Activated B cell treated with CpG ODN at 0.5 μM for 24 hours (primary cell): ENCODE measurements around the gene E2F3. TPM values are rescaled to one million over a fixed set of nuclear protein-coding genes. Genes with fewer than 3 reads are reported as not detected.

ENCODE experiments used
- ATAC-seq: fragments of 200-7000 bp; cut with Tn5 transposase; one replicate; pipeline ENCODE4 v1.10.0; 2021; ENCODE audit warnings: low read depth, mild to moderate bottlenecking, moderate library complexity
- CTCF ChIA-PET: fragments of 350-600 bp; sonication (Branson Sonifier 250); formaldehyde crosslinking; loops from one replicate; lab custom pipeline; 2021; ENCODE audit warnings: antibody characterized with exemption; lab: Charles Lee
- POLR2A ChIA-PET: fragments of 350-600 bp; sonication (Branson Sonifier 250); formaldehyde crosslinking; loops from one replicate; lab custom pipeline; 2021; ENCODE audit warnings: antibody characterized with exemption; lab: Charles Lee
- DNase-seq: peaks from one replicate; pipeline ENCODE4 v3.0.0; 2022
- H3K27ac Mint-ChIP-seq: one replicate; pipeline ENCODE4 v1.8.0; 2020; ENCODE audit warnings: mixed read lengths
- H3K27me3 Mint-ChIP-seq: one replicate; pipeline ENCODE4 v1.8.0; 2021; ENCODE audit warnings: mixed read lengths
- H3K36me3 Mint-ChIP-seq: one replicate; pipeline ENCODE4 v1.8.0; 2021; ENCODE audit warnings: low read depth, mixed read lengths
- H3K4me1 Mint-ChIP-seq: one replicate; pipeline ENCODE4 v1.8.0; 2021; ENCODE audit warnings: mixed read lengths
- H3K4me3 Mint-ChIP-seq: one replicate; pipeline ENCODE4 v1.8.0; 2020; ENCODE audit warnings: mild to moderate bottlenecking, mixed read lengths
- H3K9me3 Mint-ChIP-seq: one replicate; pipeline ENCODE4 v1.8.0; 2020; ENCODE audit warnings: mixed read lengths
- CTCF ChIP-seq: fragments of 200-600 bp; IDR thresholded peaks from one replicate; pipeline ENCODE4 v1.8.0; 2022; ENCODE audit warnings: antibody characterized with exemption, mild to moderate bottlenecking
- intact Hi-C: fragments of 100-400 bp; cut with micrococcal nuclease; formaldehyde crosslinking; loops from one replicate; pipeline ENCODE4 v1.15.1; 2024
- total RNA-seq: library from RNA; stranded (reverse); gene quantifications from 2 replicates; pipeline ENCODE4 v1.2.3, GENCODE V29; 2022

E2F3 gene
- total RNA-seq, 1 donor from 2014 or later: 15.6 TPM

DNA sequence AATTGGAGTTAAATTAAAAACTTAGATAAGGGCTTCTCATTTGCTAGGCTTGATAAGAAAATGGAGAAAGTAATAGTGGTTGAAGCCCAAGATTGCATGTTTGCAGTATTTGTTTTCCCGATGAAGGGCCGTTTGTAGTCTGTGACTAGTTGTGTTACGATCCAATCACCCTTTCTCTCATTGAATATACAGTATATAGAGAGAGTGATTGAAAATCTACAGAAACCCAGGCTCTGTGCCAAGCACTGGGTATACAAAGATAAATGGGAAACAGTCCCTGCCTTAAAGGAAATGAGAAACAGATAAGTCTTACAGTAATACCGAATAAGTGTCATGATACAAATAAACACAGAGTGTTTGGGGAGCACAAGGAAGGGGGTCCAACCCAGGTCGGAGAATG, 77.4 kb downstream of the E2F3 start:
- H3K27me3 Mint-ChIP-seq: no peaks in the 10 kb centered on the region
- CTCF ChIA-PET: no interaction called here
- no peak overlapping the region for H3K4me3 Mint-ChIP-seq
- H3K27ac Mint-ChIP-seq: no peak overlapping the region
- DNase-seq (no peak), ATAC-seq (no peak)
- POLR2A ChIA-PET: no interaction called here
- no peak for TF ChIP-seq CTCF
- intact Hi-C loops: no loop called here
- peaks cover 43% of the 10 kb centered on the region for H3K36me3 Mint-ChIP-seq
- no peaks in the 10 kb centered on the region for H3K9me3 Mint-ChIP-seq
- no peaks in the 10 kb centered on the region for H3K4me1 Mint-ChIP-seq

DNA sequence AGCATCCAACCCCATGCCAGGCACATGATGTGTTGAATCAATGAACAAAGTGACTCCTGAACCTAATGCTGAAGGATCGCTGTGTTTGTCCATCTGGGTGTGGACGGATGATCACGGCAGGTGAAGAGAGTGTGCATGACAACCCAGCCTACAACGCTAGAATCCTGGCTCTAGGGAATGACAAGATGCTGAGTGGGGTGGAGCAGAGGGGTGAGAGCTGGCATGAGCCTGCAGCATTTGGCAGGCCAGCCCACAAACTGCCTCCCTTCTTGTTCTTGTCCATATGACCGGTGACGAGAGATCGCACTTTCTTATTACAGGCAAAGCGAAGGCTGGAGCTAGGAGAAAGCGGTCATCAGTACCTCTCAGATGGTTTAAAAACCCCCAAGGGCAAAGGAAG, 77.8 kb downstream of the E2F3 start:
- Mint-ChIP-seq H3K27ac (no peak overlapping the region), H3K36me3 (peaks cover 47% of the 10 kb centered on the region), H3K4me3 (no peak overlapping the region), H3K9me3 (no peaks in the 10 kb centered on the region), H3K4me1 (no peaks in the 10 kb centered on the region), H3K27me3 (no peaks in the 10 kb centered on the region)
- ChIA-PET CTCF (no interaction called here), POLR2A (no interaction called here)
- TF ChIP-seq CTCF: no peak
- ATAC-seq: no peak
- no peak for DNase-seq
- intact Hi-C loops: no loop called here

GRCh38 chr6:20481281-20481680, 79.6 kb downstream of the E2F3 start:
- H3K9me3 Mint-ChIP-seq: no peaks in the 10 kb centered on the region
- peaks cover 54% of the 10 kb centered on the region for H3K36me3 Mint-ChIP-seq
- ChIA-PET CTCF (no interaction called here), POLR2A (no interaction called here)
- ATAC-seq: no peak
- no peaks in the 10 kb centered on the region for H3K4me1 Mint-ChIP-seq
- intact Hi-C loops: no loop called here
- no peak overlapping the region for H3K4me3 Mint-ChIP-seq
- H3K27ac Mint-ChIP-seq: no peak overlapping the region
- no peak for TF ChIP-seq CTCF
- DNase-seq: no peak
- no peaks in the 10 kb centered on the region for H3K27me3 Mint-ChIP-seq

GRCh38 chr6:20483887-20484497, 82.3 kb downstream of the E2F3 start:
- no peak for TF ChIP-seq CTCF
- POLR2A ChIA-PET: no interaction called here
- CTCF ChIA-PET: no interaction called here
- ATAC-seq (no peak), DNase-seq (no peak)
- Mint-ChIP-seq H3K9me3 (no peaks in the 10 kb centered on the region), H3K4me3 (no peak overlapping the region), H3K27me3 (no peaks in the 10 kb centered on the region), H3K36me3 (peaks cover 73% of the 10 kb centered on the region), H3K4me1 (no peaks in the 10 kb centered on the region), H3K27ac (no peak overlapping the region)
- intact Hi-C loops: no loop called here

- CTCF ChIA-PET: no interaction called here
- peaks cover 78% of the 10 kb centered on the region for H3K36me3 Mint-ChIP-seq
- no peak for TF ChIP-seq CTCF
Measured at GRCh38 chr6:20486641-20487040, 85.0 kb downstream of the E2F3 start.

More at GRCh38 chr6:20486641-20487040, 85.0 kb downstream of the E2F3 start:
- no peaks in the 10 kb centered on the region for H3K27me3 Mint-ChIP-seq
- no peak overlapping the region for H3K27ac Mint-ChIP-seq
- no peak for ATAC-seq
- no peak for DNase-seq
- no peaks in the 10 kb centered on the region for H3K9me3 Mint-ChIP-seq
- intact Hi-C loops: loop anchor here (5.0 kb wide), 1 partner anchor 84 kb away; the partner anchor contains the start of gene E2F3
- POLR2A ChIA-PET: no interaction called here
- no peaks in the 10 kb centered on the region for H3K4me1 Mint-ChIP-seq
- no peak overlapping the region for H3K4me3 Mint-ChIP-seq
